HFFc6 (cell line): Measurements from ENCODE around the gene GHRL. TPM values are rescaled to one million over a fixed set of nuclear protein-coding genes. Genes with fewer than 3 reads are reported as not detected.

Source experiments
- DNase-seq: peaks from one replicate; pipeline ENCODE4 v3.0.0-alpha.2; 2018
- H3K27ac Mint-ChIP-seq: 2 replicates; pipeline ENCODE4 v1.8.0; 2020; ENCODE audit warnings: mild to moderate bottlenecking, mixed read lengths
- H3K27me3 Mint-ChIP-seq: 2 replicates; pipeline ENCODE4 v1.8.0; 2021; ENCODE audit warnings: mild to moderate bottlenecking, moderate library complexity, mixed read lengths; ENCODE audit not compliant: insufficient read depth
- H3K36me3 Mint-ChIP-seq: 2 replicates; pipeline ENCODE4 v1.8.0; 2021; ENCODE audit warnings: low read depth, mixed read lengths
- H3K4me1 Mint-ChIP-seq: 2 replicates; pipeline ENCODE4 v1.8.0; 2020; ENCODE audit warnings: low read depth, mixed read lengths
- H3K4me3 Mint-ChIP-seq: 2 replicates; pipeline ENCODE4 v1.8.0; 2020; ENCODE audit warnings: mild to moderate bottlenecking, moderate library complexity, mixed read lengths
- H3K9me3 Mint-ChIP-seq: 2 replicates; pipeline ENCODE4 v1.8.0; 2020; ENCODE audit warnings: mild to moderate bottlenecking, mixed read lengths
- total RNA-seq, 6 experiments: library from RNA; stranded (reverse); fragmentation: NEBNext Ultra II Directional; extraction: Animal tissue kit (Norgen Biotek cat#: 25700); gene quantifications; 2 replicates in 1 of 6; 3 replicates in 5 of 6; pipeline ENCODE4 v1.2.3, GENCODE V29; 2021
- TF ChIP-seq, protein P1 (sequence below): fragments of 200-600 bp; sonication (generic); IDR thresholded peaks from 2 replicates; pipeline ENCODE4 v1.5.0; 2021; ENCODE audit warnings: antibody characterized with exemption, mild to moderate bottlenecking

Gene GHRL
- total RNA-seq, 6 experiments from 2014 or later = 0.21 to 0.41 TPM; not detected in 4

DNA sequence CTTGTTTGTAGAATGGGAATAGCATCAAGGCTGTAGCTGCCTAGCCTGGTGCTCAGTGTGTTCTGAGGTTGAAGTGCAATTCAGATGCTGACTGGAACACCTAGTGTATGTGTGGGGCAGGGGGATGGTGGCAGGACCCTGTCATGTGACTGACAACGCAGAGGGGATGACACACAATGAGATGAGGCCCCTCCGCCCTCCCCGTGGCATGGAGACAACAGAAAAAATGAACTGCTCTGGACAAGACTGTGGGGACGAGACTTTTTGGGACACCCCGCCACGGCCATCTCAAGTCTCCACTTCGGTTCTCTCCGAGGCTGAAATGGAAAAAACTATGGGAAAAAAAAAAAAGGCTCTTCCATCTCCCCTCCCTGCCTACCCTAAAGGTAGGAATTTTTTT lies 38.6 kb upstream of the GHRL start:
- TF ChIP-seq, protein P1, sequence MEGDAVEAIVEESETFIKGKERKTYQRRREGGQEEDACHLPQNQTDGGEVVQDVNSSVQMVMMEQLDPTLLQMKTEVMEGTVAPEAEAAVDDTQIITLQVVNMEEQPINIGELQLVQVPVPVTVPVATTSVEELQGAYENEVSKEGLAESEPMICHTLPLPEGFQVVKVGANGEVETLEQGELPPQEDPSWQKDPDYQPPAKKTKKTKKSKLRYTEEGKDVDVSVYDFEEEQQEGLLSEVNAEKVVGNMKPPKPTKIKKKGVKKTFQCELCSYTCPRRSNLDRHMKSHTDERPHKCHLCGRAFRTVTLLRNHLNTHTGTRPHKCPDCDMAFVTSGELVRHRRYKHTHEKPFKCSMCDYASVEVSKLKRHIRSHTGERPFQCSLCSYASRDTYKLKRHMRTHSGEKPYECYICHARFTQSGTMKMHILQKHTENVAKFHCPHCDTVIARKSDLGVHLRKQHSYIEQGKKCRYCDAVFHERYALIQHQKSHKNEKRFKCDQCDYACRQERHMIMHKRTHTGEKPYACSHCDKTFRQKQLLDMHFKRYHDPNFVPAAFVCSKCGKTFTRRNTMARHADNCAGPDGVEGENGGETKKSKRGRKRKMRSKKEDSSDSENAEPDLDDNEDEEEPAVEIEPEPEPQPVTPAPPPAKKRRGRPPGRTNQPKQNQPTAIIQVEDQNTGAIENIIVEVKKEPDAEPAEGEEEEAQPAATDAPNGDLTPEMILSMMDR = no peak
- Mint-ChIP-seq H3K4me1 (peaks cover 14% of the 10 kb centered on the region; the same call in 1 of the 2 replicates), H3K9me3 (no peaks in the 10 kb centered on the region), H3K27ac (no peak overlapping the region), H3K27me3 (peaks cover 59% of the 10 kb centered on the region), H3K36me3 (no peaks in the 10 kb centered on the region), H3K4me3 (no peak overlapping the region)
- DNase-seq = no peak

DNA sequence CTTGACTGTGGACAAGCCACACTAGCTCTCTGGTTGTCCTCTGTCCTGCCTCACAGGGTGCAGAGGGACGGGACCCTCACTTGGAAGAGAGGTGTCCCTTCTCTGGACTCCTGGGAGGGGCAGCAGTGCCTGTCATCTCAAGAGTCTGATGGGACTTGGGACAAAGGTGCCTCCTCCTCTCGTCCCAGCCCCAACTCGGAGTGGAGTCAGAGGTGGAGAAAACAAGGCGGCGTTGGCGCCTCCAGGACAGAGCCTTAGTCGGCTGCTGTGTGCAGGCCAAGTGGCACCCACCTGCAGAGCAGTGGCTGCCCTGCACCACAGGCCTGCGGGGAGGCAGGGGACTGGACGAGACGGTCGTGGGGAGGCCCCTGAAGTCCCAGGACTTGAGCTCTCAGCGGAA lies 37.6 kb upstream of the GHRL start:
- H3K27ac Mint-ChIP-seq = no peak overlapping the region
- H3K4me1 Mint-ChIP-seq = peaks cover 14% of the 10 kb centered on the region; the same call in 1 of the 2 replicates
- H3K27me3 Mint-ChIP-seq = peaks cover 68% of the 10 kb centered on the region
- no peaks in the 10 kb centered on the region for H3K36me3 Mint-ChIP-seq
- TF ChIP-seq, protein P1 = no peak
- DNase-seq = no peak
- no peaks in the 10 kb centered on the region for H3K9me3 Mint-ChIP-seq
- no peak overlapping the region for H3K4me3 Mint-ChIP-seq

DNA sequence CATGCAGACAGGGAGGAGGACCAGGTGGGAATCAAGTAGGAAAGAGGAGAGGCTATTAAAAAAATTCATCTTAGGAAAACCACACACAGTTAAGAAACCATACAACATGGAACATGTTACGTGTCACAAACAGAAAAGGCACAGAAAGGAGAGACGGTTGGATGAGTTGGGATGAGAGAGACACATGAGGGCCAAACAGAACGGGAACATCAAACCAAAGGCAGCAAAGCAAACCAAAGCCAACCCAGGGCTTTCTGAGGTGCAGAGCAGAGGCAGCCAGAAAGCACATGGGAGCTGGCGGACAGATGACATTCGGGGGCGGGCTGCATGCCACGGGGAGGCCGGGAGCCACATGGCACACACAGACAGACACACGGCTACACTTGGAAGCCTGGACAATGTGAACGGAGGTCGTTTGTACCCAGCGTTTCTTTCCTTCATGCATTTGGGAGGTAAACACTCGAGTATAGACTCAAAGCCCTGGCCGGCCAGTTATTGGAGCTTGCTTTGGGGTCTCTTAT lies 36.8 kb upstream of the GHRL start:
- no peak for DNase-seq
- Mint-ChIP-seq H3K4me3 (no peak overlapping the region), H3K27ac (no peak overlapping the region), H3K9me3 (no peaks in the 10 kb centered on the region), H3K36me3 (no peaks in the 10 kb centered on the region), H3K27me3 (peaks cover 67% of the 10 kb centered on the region), H3K4me1 (peaks cover 9% of the 10 kb centered on the region; the same call in 1 of the 2 replicates)
- TF ChIP-seq, protein P1 = no peak

DNA sequence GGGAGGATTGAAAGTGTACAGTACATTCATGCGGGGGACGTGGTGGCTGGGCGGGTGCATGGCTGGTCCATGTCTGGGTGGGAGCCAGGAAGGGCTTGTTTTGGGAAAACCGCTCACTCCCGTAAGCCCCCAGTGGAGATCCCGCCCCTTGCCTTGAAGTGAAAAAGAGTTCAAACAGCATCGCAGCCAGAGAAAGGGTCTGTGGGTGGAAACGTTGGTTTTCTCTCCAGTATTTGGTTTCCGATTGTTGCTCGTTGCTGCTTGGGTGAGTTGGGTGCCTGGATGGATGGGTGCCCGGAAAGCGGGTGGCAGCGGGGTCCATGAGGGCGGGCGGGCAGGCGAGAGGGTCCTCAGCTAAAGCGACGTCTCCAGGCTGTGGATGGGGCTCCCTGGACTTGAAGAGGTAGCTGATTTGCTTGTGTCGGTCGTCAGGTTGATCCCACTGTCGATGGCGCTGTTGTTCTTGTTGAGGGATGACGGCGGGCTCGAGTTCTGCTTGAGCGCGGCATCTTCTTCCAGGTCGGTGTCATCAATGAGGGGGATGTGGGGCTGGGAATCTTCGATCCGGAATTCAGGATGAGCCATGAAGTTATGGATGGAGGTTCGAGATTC lies 35.8 kb upstream of the GHRL start:
- TF ChIP-seq, protein P1 = no peak
- Mint-ChIP-seq H3K4me3 (no peak overlapping the region), H3K9me3 (no peaks in the 10 kb centered on the region), H3K4me1 (no peaks in the 10 kb centered on the region; the same call in 1 of the 2 replicates), H3K27ac (no peak overlapping the region), H3K36me3 (no peaks in the 10 kb centered on the region), H3K27me3 (peaks cover 66% of the 10 kb centered on the region)
- DNase-seq = no peak

DNA sequence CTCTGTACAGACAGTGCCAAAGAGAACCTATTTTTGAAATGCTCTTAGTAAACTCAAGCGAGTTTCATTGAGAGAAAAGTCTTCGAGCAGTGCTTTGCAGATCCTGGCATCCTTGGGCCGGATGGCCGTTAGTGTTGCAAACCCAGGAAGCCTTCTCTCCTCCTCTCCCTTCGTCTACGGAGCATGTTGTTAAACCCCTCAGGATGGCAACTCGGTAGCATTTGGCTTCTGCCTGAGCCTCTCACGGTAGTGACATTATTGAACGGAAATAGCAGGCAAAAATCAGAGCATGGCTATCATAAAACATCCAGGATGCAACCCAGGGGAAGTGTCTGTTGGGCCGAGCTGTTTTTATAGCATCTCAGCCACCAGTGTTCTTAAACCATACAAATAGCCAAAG lies 34.8 kb upstream of the GHRL start:
- H3K9me3 Mint-ChIP-seq = no peaks in the 10 kb centered on the region
- DNase-seq = no peak
- H3K36me3 Mint-ChIP-seq = no peaks in the 10 kb centered on the region
- H3K4me3 Mint-ChIP-seq = no peak overlapping the region
- H3K27ac Mint-ChIP-seq = no peak overlapping the region
- H3K27me3 Mint-ChIP-seq = peaks cover 63% of the 10 kb centered on the region
- TF ChIP-seq, protein P1 = no peak
- no peaks in the 10 kb centered on the region for H3K4me1 Mint-ChIP-seq
